SK-N-SH (cell line): ENCODE data around the gene CD81. TPM values are rescaled to one million over a fixed set of nuclear protein-coding genes. Genes with fewer than 3 reads are reported as not detected.

Source experiments
- CTCF ChIA-PET: fragments of 300-600, 350-600 bp; formaldehyde crosslinking; extraction: SDS; loops from one replicate; lab custom pipeline; 2021; lab: Yijun Ruan, JAX
- POLR2A ChIA-PET: fragments of 350-600 bp; sonication (Branson Sonifier 250); formaldehyde crosslinking; extraction: SDS; loops from one replicate; lab custom pipeline; 2020; ENCODE audit warnings: antibody characterized with exemption, inconsistent platforms; lab: Yijun Ruan, JAX
- DNase-seq: peaks from one replicate; pipeline ENCODE4 v3.0.0; 2012
- H2AFZ ChIP-seq: fragments of 200-600 bp; sonication (generic); 2 replicates; pipeline ENCODE4 v1.8.1; 2016; ENCODE audit warnings: antibody characterized with exemption, mild to moderate bottlenecking, low read depth
- H3F3A ChIP-seq: fragments of 200-600 bp; sonication (generic); replicated peaks from 2 replicates; pipeline ENCODE3; 2016; ENCODE audit warnings: antibody characterized with exemption, mild to moderate bottlenecking; ENCODE audit not compliant: insufficient read depth
- H3K27ac ChIP-seq, 2 experiments: fragments of 200-500 bp in 1 of 2; fragments of 200-600 bp in 1 of 2; sonication (Bioruptor generic) in 1 of 2; sonication (generic), shearing (Covaris generic) in 1 of 2; 2 replicates each; pipeline versions ENCODE4 v1.5.1 to v1.6.1; 2014 to 2016; ENCODE audit warnings: low read depth in 2 of 2, inconsistent platforms in 1 of 2, low read length in 1 of 2, mild to moderate bottlenecking in 1 of 2, mixed read lengths in 1 of 2
- H3K27me3 ChIP-seq: fragments of 200-600 bp; sonication (generic), shearing (Covaris generic); 2 replicates; pipeline ENCODE4 v1.6.1; 2016; ENCODE audit warnings: mixed run types; ENCODE audit not compliant: insufficient read depth
- H3K36me3 ChIP-seq, 2 experiments: fragments of 200-500 bp in 1 of 2; fragments of 200-600 bp in 1 of 2; sonication (Bioruptor generic) in 1 of 2; sonication (generic) in 1 of 2; replicated peaks in 1 of 2; 2 replicates each; pipeline versions ENCODE3 to v1.5.1; 2014 to 2016; ENCODE audit warnings: low read length in 1 of 2, mild to moderate bottlenecking in 1 of 2; ENCODE audit not compliant: insufficient read depth in 2 of 2, control insufficient read depth in 1 of 2
- H3K4me1 ChIP-seq, 2 experiments: fragments of 200-500 bp in 1 of 2; fragments of 200-600 bp in 1 of 2; sonication (Bioruptor generic) in 1 of 2; sonication (generic), shearing (Covaris generic) in 1 of 2; 2 replicates each; pipeline versions ENCODE4 v1.5.1 to v1.6.1; 2014 to 2016; ENCODE audit warnings: low read depth in 1 of 2, low read length in 1 of 2, mixed run types in 1 of 2; ENCODE audit not compliant: insufficient read depth in 2 of 2, control insufficient read depth in 1 of 2
- H3K4me2 ChIP-seq: fragments of 200-600 bp; sonication (generic), shearing (Covaris generic); 2 replicates; pipeline ENCODE4 v1.6.1; 2017; ENCODE audit warnings: mixed run types
- H3K4me3 ChIP-seq, 2 experiments: fragments of 200-500 bp in 1 of 2; fragments of 200-600 bp in 1 of 2; sonication (Bioruptor generic) in 1 of 2; sonication (generic), shearing (Covaris generic) in 1 of 2; 2 replicates each; pipeline versions ENCODE4 v1.5.1 to v1.8.1; 2014 to 2016; ENCODE audit warnings: low read depth in 2 of 2, inconsistent platforms in 1 of 2, low read length in 1 of 2, mild to moderate bottlenecking in 1 of 2, mixed read lengths in 1 of 2, moderate library complexity in 1 of 2
- H3K79me2 ChIP-seq: fragments of 200-600 bp; sonication (generic); 2 replicates; pipeline ENCODE4 v1.8.1; 2017; ENCODE audit warnings: mild to moderate bottlenecking; ENCODE audit not compliant: insufficient read depth
- H3K9ac ChIP-seq: fragments of 200-600 bp; sonication (generic); 2 replicates; pipeline ENCODE4 v1.6.1; 2017; ENCODE audit warnings: mixed run types
- H3K9me2 ChIP-seq: fragments of 200-600 bp; sonication (generic); 2 replicates; pipeline ENCODE4 v1.6.1; 2017; ENCODE audit warnings: mixed run types
- H3K9me3 ChIP-seq: fragments of 200-600 bp; sonication (generic); 2 replicates; pipeline ENCODE4 v1.6.1; 2017; ENCODE audit warnings: mixed run types, mild to moderate bottlenecking, moderate library complexity
- H4K20me1 ChIP-seq: fragments of 200-600 bp; sonication (generic); 2 replicates; pipeline ENCODE4 v1.6.1; 2017; ENCODE audit warnings: mild to moderate bottlenecking, mixed run types; ENCODE audit not compliant: insufficient read depth
- CTCF ChIP-seq: fragments of 200-600 bp; sonication (generic); IDR thresholded peaks from 2 replicates; pipeline ENCODE4 v1.6.1; 2017; ENCODE audit warnings: antibody characterized with exemption, mild to moderate bottlenecking, moderate library complexity
- EP300 ChIP-seq, 2 experiments: IDR thresholded peaks; 2 replicates each; pipeline versions ENCODE4 v1.4.0 to v1.6.1; 2012; ENCODE audit warnings: borderline replicate concordance in 1 of 2, low read depth in 1 of 2, low read length in 1 of 2
- FOXM1 ChIP-seq: IDR thresholded peaks from 2 replicates; pipeline ENCODE4 v1.4.0; 2012; ENCODE audit warnings: low read depth, mild to moderate bottlenecking
- GATA2 ChIP-seq: sonication (generic); formaldehyde crosslinking; IDR thresholded peaks from 2 replicates; pipeline ENCODE4 v1.5.0; 2020; ENCODE audit warnings: mild to moderate bottlenecking, missing genetic modification reagents
- JUND ChIP-seq: IDR thresholded peaks from 2 replicates; pipeline ENCODE4 v1.4.0; 2012
- RAD21 ChIP-seq: IDR thresholded peaks from 2 replicates; pipeline ENCODE4 v1.6.1; 2012; ENCODE audit warnings: mild to moderate bottlenecking, low read length
- SMC3 ChIP-seq: IDR thresholded peaks from 2 replicates; pipeline ENCODE4 v1.6.1; 2012; ENCODE audit warnings: low read depth, low read length, improper control_type of control experiment
- TCF12 ChIP-seq: IDR thresholded peaks from 2 replicates; pipeline ENCODE4 v1.4.0; 2012
- TEAD4 ChIP-seq: IDR thresholded peaks from 2 replicates; pipeline ENCODE4 v1.4.0; 2012; ENCODE audit warnings: mild to moderate bottlenecking, borderline replicate concordance; ENCODE audit not compliant: insufficient read depth
- WGBS: methylation state at CpG from one replicate; pipeline ENCODE4 v1.1.6; 2017; ENCODE audit warnings: low lambda C conversion rate; 5-methylcytosine and 5-hydroxymethylcytosine counted together
- polyA plus RNA-seq, 3 experiments: library from polyadenylated mRNA; depleted of rRNA; stranded (reverse); fragments of >200 nt; gene quantifications; 2 replicates each; pipeline ENCODE4 v1.2.3, GENCODE V29; 2012

CD81 gene
- polyA plus RNA-seq, 1 of the 3 experiments (the other 2 are of a cell fraction): 517 TPM

- peaks cover 3% of the 10 kb centered on the region; the same call in 1 of the 2 replicates for H4K20me1 ChIP-seq
- ChIA-PET CTCF (interaction anchor here (0.6 to 9.9 kb wide), 17 partner anchors 12 to 212 kb away, joined by 3 to 166 read pairs (median 5); no protein-coding TSS in a partner anchor), POLR2A (interaction anchor here (1.0 to 3.0 kb wide), 2 partner anchors 21 to 94 kb away, joined by 4 to 22 read pairs; partner anchors contain the start of gene CD81)
- no peak overlapping the region for H2AFZ ChIP-seq
- peak overlapping the region; percentile 88 to 91 for H3K4me3 ChIP-seq
- H3F3A ChIP-seq: peaks cover 10% of the 10 kb centered on the region
- TF ChIP-seq GATA2 (no peak), JUND (no peak), RAD21 (peak; percentile 48), TEAD4 (no peak), SMC3 (peak; percentile 33; the same call in 1 of the 2 replicates), CTCF (0 out of 2 replicates have a peak, but pooled peaks have one; percentile 18), TCF12 (no peak)
- peaks cover 8 to 48% of the 10 kb centered on the region in 2 experiments for H3K36me3 ChIP-seq
- H3K9me3 ChIP-seq: no peaks in the 10 kb centered on the region
- peak; percentile 67 for DNase-seq
- 46% methylated on average over 3 of the region's 7 CpGs for WGBS
- peaks cover 10 to 23% of the 10 kb centered on the region in 2 experiments; a peak in 2 of 4 replicates for H3K4me1 ChIP-seq
- H3K9me2 ChIP-seq: no peaks in the 10 kb centered on the region
- H3K4me2 ChIP-seq: peak overlapping the region; percentile 99
- no peaks in the 10 kb centered on the region for H3K27me3 ChIP-seq
- peak overlapping the region; percentile 94; the same call in 1 of the 2 replicates for H3K9ac ChIP-seq
- H3K27ac ChIP-seq: peak overlapping the region; percentile 93 to 95
- H3K79me2 ChIP-seq: peaks cover 34% of the 10 kb centered on the region
These were observed 21.7 kb downstream of the CD81 start for GRCh38 chr11:2398664-2399355.

GRCh38 chr11:2399488-2400068 lies 22.5 kb downstream of the CD81 start:
- 44% methylated on average over 3 of the region's 23 CpGs for WGBS
- peaks cover 30% of the 10 kb centered on the region for H3K79me2 ChIP-seq
- peak overlapping the region; percentile 93 to 95 for H3K27ac ChIP-seq
- TF ChIP-seq EP300 (IDR thresholded peaks at IDR 0.05; ENCODE audit: borderline replicate concordance in 1 of 2, low read depth in 1 of 2, low read length in 1 of 2): 0 out of 4 replicates have a peak, but pooled peaks of 1 of the 2 experiments have one; percentile 4
- no peak for TF ChIP-seq FOXM1
- H3K4me2 ChIP-seq: peak overlapping the region; percentile 99
- ChIA-PET POLR2A (interaction anchor here (1.0 to 3.0 kb wide), 4 partner anchors 22 to 486 kb away, joined by 3 to 22 read pairs (median 10); partner anchors contain the start of genes CD81 and CDKN1C), CTCF (interaction anchor here (0.6 to 9.9 kb wide), 24 partner anchors 9 to 517 kb away, joined by 3 to 166 read pairs (median 5); partner anchors contain the start of gene CD81)
- peaks cover 10% of the 10 kb centered on the region for H3F3A ChIP-seq
- H3K9ac ChIP-seq: peak overlapping the region; percentile 94
- H3K9me2 ChIP-seq: no peaks in the 10 kb centered on the region
- peaks cover 8 to 46% of the 10 kb centered on the region in 2 experiments for H3K36me3 ChIP-seq
- H4K20me1 ChIP-seq: no peaks in the 10 kb centered on the region; the same call in 1 of the 2 replicates
- no peak for DNase-seq
- H3K27me3 ChIP-seq: no peaks in the 10 kb centered on the region
- peak overlapping the region; percentile 88 to 91 for H3K4me3 ChIP-seq
- no peak overlapping the region for H2AFZ ChIP-seq
- H3K9me3 ChIP-seq: no peaks in the 10 kb centered on the region
- peaks cover 10 to 23% of the 10 kb centered on the region in 2 experiments; a peak in 2 of 4 replicates for H3K4me1 ChIP-seq
